ENCODE data around the gene PRKCE. TPM values are rescaled to one million over a fixed set of nuclear protein-coding genes. Genes with fewer than 3 reads are reported as not detected.

The PRKCE gene
- total RNA-seq, 1 experiment from 2014 or later: 14.8 TPM

DNA sequence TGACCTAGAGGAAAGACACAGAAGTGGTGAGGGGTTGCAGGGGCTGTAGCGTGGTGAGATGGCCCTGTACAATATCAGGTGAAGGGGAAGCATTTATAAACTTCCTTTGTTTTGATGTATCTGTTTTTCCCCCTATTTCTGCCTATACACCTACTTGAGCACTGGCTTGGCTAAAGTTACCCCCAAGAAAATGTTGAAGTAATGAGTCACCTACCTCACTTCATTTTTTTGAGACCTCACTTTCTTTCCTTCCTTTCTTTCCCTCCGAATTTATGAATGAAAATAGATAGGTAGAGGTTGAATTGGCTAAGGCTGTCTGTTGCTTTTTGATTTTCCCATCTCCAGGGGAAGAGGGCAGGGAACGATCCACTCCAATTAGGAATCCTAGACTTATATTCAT lies 414.6 kb downstream of the PRKCE start:
- Histone ChIP-seq H2AFZ (ENCODE audit: low read depth, low read length, poor library complexity, severe bottlenecking) (no peak overlapping the region), H3K36me3 (ENCODE audit: control insufficient read depth in 1 of 2, insufficient read depth in 2 of 2, low read length in 2 of 2) (no peaks in the 10 kb centered on the region), H3K4me3 (replicated peaks in 1 of 2; ENCODE audit: low read depth in 1 of 2, low read length in 2 of 2) (no peak overlapping the region), H3K9me2 (ENCODE audit: insufficient read depth) (no peaks in the 10 kb centered on the region), H3K27ac (ENCODE audit: low read depth, low read length) (no peak overlapping the region), H4K20me1 (ENCODE audit: insufficient read depth) (no peaks in the 10 kb centered on the region), H3K79me2 (ENCODE audit: insufficient read depth, low read length) (no peaks in the 10 kb centered on the region), H3K9me3 (ENCODE audit: control insufficient read depth in 1 of 2, insufficient read depth in 1 of 2, low read depth in 1 of 2, low read length in 2 of 2) (no peaks in the 10 kb centered on the region), H3K4me2 (ENCODE audit: low read length) (no peak overlapping the region), H3K9ac (ENCODE audit: low read length) (no peak overlapping the region), H3K27me3 (ENCODE audit: insufficient read depth, low read length) (no peaks in the 10 kb centered on the region), H3K4me1 (ENCODE audit: control insufficient read depth in 1 of 2, insufficient read depth in 2 of 2, low read length in 2 of 2) (no peaks in the 10 kb centered on the region)
- intact Hi-C loops (cut with micrococcal nuclease): no loop called here
- no TSS peak for BruUV-seq (replicated peaks)
- ChIA-PET POLR2A (no interaction called here), RAD21 (ENCODE audit: low non-redundant PET in 1 of 2, low total read pairs in 2 of 2, uncharacterized antibody in 2 of 2, unreplicated experiment in 2 of 2) (no interaction called here), CTCF (no interaction called here)
- ATAC-seq (no peak), DNase-seq (ENCODE audit: low read depth, low spot score) (no peak)
- TF ChIP-seq, protein P1, sequence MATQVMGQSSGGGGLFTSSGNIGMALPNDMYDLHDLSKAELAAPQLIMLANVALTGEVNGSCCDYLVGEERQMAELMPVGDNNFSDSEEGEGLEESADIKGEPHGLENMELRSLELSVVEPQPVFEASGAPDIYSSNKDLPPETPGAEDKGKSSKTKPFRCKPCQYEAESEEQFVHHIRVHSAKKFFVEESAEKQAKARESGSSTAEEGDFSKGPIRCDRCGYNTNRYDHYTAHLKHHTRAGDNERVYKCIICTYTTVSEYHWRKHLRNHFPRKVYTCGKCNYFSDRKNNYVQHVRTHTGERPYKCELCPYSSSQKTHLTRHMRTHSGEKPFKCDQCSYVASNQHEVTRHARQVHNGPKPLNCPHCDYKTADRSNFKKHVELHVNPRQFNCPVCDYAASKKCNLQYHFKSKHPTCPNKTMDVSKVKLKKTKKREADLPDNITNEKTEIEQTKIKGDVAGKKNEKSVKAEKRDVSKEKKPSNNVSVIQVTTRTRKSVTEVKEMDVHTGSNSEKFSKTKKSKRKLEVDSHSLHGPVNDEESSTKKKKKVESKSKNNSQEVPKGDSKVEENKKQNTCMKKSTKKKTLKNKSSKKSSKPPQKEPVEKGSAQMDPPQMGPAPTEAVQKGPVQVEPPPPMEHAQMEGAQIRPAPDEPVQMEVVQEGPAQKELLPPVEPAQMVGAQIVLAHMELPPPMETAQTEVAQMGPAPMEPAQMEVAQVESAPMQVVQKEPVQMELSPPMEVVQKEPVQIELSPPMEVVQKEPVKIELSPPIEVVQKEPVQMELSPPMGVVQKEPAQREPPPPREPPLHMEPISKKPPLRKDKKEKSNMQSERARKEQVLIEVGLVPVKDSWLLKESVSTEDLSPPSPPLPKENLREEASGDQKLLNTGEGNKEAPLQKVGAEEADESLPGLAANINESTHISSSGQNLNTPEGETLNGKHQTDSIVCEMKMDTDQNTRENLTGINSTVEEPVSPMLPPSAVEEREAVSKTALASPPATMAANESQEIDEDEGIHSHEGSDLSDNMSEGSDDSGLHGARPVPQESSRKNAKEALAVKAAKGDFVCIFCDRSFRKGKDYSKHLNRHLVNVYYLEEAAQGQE (IDR thresholded peaks at IDR 0.05; ENCODE audit: low read depth): no peak
- TF ChIP-seq SIN3A (IDR thresholded peaks at IDR 0.05; ENCODE audit: low read depth): no peak
- no peak for TF ChIP-seq TCF7L2 (IDR thresholded peaks at IDR 0.05; ENCODE audit: borderline replicate concordance, extremely low read depth, insufficient read depth, insufficient read length)
- TF ChIP-seq YY1 (IDR thresholded peaks at IDR 0.05; ENCODE audit: extremely low read depth, insufficient replicate concordance, low read depth, low read length): no peak
- TF ChIP-seq, protein P2, sequence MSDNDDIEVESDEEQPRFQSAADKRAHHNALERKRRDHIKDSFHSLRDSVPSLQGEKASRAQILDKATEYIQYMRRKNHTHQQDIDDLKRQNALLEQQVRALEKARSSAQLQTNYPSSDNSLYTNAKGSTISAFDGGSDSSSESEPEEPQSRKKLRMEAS (IDR thresholded peaks at IDR 0.05): no peak
- TF ChIP-seq EGR1 (IDR thresholded peaks at IDR 0.05; ENCODE audit: low read depth): no peak
- no peak for TF ChIP-seq POLR2AphosphoS5 (IDR thresholded peaks at IDR 0.05; ENCODE audit: low read depth, low read length)
- no peak for TF ChIP-seq ZNF274 (IDR thresholded peaks at IDR 0.05; ENCODE audit: low read depth, low read length)
- no peak for TF ChIP-seq SP1 (IDR thresholded peaks at IDR 0.05; ENCODE audit: low read depth)
- no peak for TF ChIP-seq SRF (IDR thresholded peaks at IDR 0.05; ENCODE audit: low read depth)
- TF ChIP-seq JUND (IDR thresholded peaks at IDR 0.05): no peak
